Skeletal muscle tissue (tissue), 5 donors: ENCODE measurements around the gene MYCBP. TPM values are rescaled to one million over a fixed set of nuclear protein-coding genes. Genes with fewer than 3 reads are reported as not detected.

Experiments used
- H3K27ac ChIP-seq: one replicate; pipeline ENCODE4 v1.7.0; 2013; ENCODE audit warnings: mild to moderate bottlenecking, low read depth, low read length, inconsistent platforms
- H3K27me3 ChIP-seq, 3 donors: one replicate each; pipeline ENCODE4 v1.7.0; 2013; ENCODE audit warnings: low read length in 3 of 3; ENCODE audit not compliant: control insufficient read depth in 3 of 3, insufficient read depth in 3 of 3
- H3K36me3 ChIP-seq, 3 donors: one replicate each; pipeline ENCODE4 v1.7.0; 2013; ENCODE audit warnings: low read length in 3 of 3; ENCODE audit not compliant: control insufficient read depth in 3 of 3, insufficient read depth in 3 of 3
- H3K4me1 ChIP-seq, 3 donors: one replicate each; pipeline ENCODE4 v1.7.0; 2013; ENCODE audit warnings: low read length in 3 of 3, mild to moderate bottlenecking in 3 of 3; ENCODE audit not compliant: control insufficient read depth in 3 of 3, insufficient read depth in 3 of 3
- H3K4me3 ChIP-seq, 3 donors: one replicate each; pipeline ENCODE4 v1.7.0; 2013; ENCODE audit warnings: low read length in 3 of 3
- H3K9ac ChIP-seq, 3 donors: one replicate each; pipeline ENCODE4 v1.7.0; 2013; ENCODE audit warnings: low read length in 3 of 3, mild to moderate bottlenecking in 3 of 3, moderate library complexity in 2 of 3, low read depth in 1 of 3
- H3K9me3 ChIP-seq, 3 donors: one replicate each; pipeline ENCODE4 v1.7.0; 2013; ENCODE audit warnings: low read length in 3 of 3; ENCODE audit not compliant: control insufficient read depth in 3 of 3
- small RNA-seq: library from RNA; depleted of rRNA; stranded (forward); fragments of <200 nt; gene quantifications from one replicate; pipeline ENCODE3, GENCODE V24; 2014
- total RNA-seq: library from RNA; depleted of rRNA; stranded (reverse); fragments of >200 nt; gene quantifications from one replicate; pipeline ENCODE4 v1.2.3, GENCODE V29; 2014
- donor health status: Osteomylitis.

MYCBP gene
- total RNA-seq, 1 donor from 2014 or later: 10.4 TPM

DNA sequence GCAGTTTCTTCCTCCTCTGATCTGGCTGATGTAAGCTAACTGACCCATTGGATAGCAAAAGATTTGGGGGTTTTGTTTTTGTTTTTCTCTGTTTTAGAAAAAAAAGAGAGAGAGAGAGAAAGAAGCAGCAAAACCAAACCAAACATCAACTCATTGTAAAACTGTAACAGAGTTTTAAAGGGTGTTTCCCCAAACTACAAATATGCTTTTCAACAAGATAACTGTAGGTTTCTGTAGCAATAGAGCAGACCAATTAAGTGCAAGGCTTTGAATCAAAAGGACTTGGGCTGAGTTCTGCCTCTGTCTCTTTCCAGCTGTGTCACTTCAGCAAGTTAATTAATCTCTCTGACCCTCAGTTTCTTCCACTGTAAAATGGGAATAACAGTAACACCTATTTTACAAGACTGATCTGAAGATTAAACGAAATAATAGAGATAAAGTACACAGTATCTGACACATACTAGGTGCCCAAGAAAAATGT is 58.1 kb downstream of the MYCBP start:
- Histone ChIP-seq H3K4me1 (peaks cover 0 to 7% (median 0%) of the 10 kb centered on the region in 3 donors), H3K9ac (no peak overlapping the region), H3K27me3 (peaks cover 57 to 71% (median 66%) of the 10 kb centered on the region in 3 donors), H3K4me3 (no peak overlapping the region), H3K27ac (no peak overlapping the region), H3K36me3 (no peaks in the 10 kb centered on the region), H3K9me3 (peaks cover 0 to 3% (median 0%) of the 10 kb centered on the region in 3 donors)

- Histone ChIP-seq H3K36me3 (no peaks in the 10 kb centered on the region), H3K4me1 (peaks cover 0 to 7% (median 0%) of the 10 kb centered on the region in 3 donors), H3K27ac (no peak overlapping the region), H3K9me3 (peaks cover 0 to 3% (median 0%) of the 10 kb centered on the region in 3 donors), H3K27me3 (peaks cover 59 to 73% (median 61%) of the 10 kb centered on the region in 3 donors), H3K9ac (no peak overlapping the region), H3K4me3 (no peak overlapping the region)
Measured at GRCh38 chr1:38814444-38814983, 58.6 kb downstream of the MYCBP start.

DNA sequence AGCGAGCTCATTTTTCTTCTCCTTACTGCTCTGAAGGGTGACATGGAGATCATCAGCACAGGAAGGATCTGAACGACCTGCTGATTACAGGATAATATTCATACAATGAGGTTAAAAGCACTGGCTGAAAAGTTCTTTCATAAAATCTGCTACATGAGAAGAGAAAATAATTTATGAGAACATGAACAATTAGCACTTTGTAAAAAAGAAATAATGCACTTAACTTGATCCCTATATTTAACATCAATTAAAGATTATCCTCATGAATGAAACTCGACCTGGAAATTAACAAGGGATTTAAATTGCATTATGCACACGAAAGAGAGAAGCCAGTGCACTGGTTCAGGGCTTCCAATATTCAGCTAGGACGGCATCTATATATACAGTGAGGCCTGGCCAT is 60.2 kb downstream of the MYCBP start:
- Histone ChIP-seq H3K9ac (no peak overlapping the region), H3K27me3 (peaks cover 53 to 65% (median 57%) of the 10 kb centered on the region in 3 donors), H3K4me3 (no peak overlapping the region), H3K36me3 (no peaks in the 10 kb centered on the region), H3K4me1 (peaks cover 0 to 1% (median 0%) of the 10 kb centered on the region in 3 donors), H3K9me3 (peaks cover 0 to 3% (median 0%) of the 10 kb centered on the region in 3 donors), H3K27ac (no peak overlapping the region)

Small RNAs within 50 kb of the gene (small RNA-seq; reads per million reads assigned to genes)
- not detected for gene GJA9-MYCBP

Other genes starting within 250 kb of the MYCBP start
- 17.7 TPM for gene RRAGC, start 13.6 kb downstream of the MYCBP start, total RNA-seq
- not detected for gene GJA9, start 8.2 kb upstream of the MYCBP start, total RNA-seq
- 0.52 TPM for gene RHBDL2, start 68.5 kb upstream of the MYCBP start, total RNA-seq
- gene AKIRIN1, start 117.9 kb upstream of the MYCBP start, total RNA-seq: 26.1 TPM
- 503 TPM for gene NDUFS5, start 153.0 kb upstream of the MYCBP start, total RNA-seq